SK-N-SH (cell line): Measurements from ENCODE around the gene SRRM4. TPM values are rescaled to one million over a fixed set of nuclear protein-coding genes. Genes with fewer than 3 reads are reported as not detected.

Experiments
- CTCF ChIA-PET: fragments of 300-600, 350-600 bp; formaldehyde crosslinking; extraction: SDS; loops from one replicate; lab custom pipeline; 2021; lab: Yijun Ruan, JAX
- POLR2A ChIA-PET: fragments of 350-600 bp; sonication (Branson Sonifier 250); formaldehyde crosslinking; extraction: SDS; loops from one replicate; lab custom pipeline; 2020; ENCODE audit warnings: antibody characterized with exemption, inconsistent platforms; lab: Yijun Ruan, JAX
- DNase-seq: peaks from one replicate; pipeline ENCODE4 v3.0.0; 2012
- H2AFZ ChIP-seq: fragments of 200-600 bp; sonication (generic); 2 replicates; pipeline ENCODE4 v1.8.1; 2016; ENCODE audit warnings: antibody characterized with exemption, mild to moderate bottlenecking, low read depth
- H3F3A ChIP-seq: fragments of 200-600 bp; sonication (generic); replicated peaks from 2 replicates; pipeline ENCODE3; 2016; ENCODE audit warnings: antibody characterized with exemption, mild to moderate bottlenecking; ENCODE audit not compliant: insufficient read depth
- H3K27ac ChIP-seq, 2 experiments: fragments of 200-500 bp in 1 of 2; fragments of 200-600 bp in 1 of 2; sonication (Bioruptor generic) in 1 of 2; sonication (generic), shearing (Covaris generic) in 1 of 2; 2 replicates each; pipeline versions ENCODE4 v1.5.1 to v1.6.1; 2014 to 2016; ENCODE audit warnings: low read depth in 2 of 2, inconsistent platforms in 1 of 2, low read length in 1 of 2, mild to moderate bottlenecking in 1 of 2, mixed read lengths in 1 of 2
- H3K27me3 ChIP-seq: fragments of 200-600 bp; sonication (generic), shearing (Covaris generic); 2 replicates; pipeline ENCODE4 v1.6.1; 2016; ENCODE audit warnings: mixed run types; ENCODE audit not compliant: insufficient read depth
- H3K36me3 ChIP-seq, 2 experiments: fragments of 200-500 bp in 1 of 2; fragments of 200-600 bp in 1 of 2; sonication (Bioruptor generic) in 1 of 2; sonication (generic) in 1 of 2; replicated peaks in 1 of 2; 2 replicates each; pipeline versions ENCODE3 to v1.5.1; 2014 to 2016; ENCODE audit warnings: low read length in 1 of 2, mild to moderate bottlenecking in 1 of 2; ENCODE audit not compliant: insufficient read depth in 2 of 2, control insufficient read depth in 1 of 2
- H3K4me1 ChIP-seq, 2 experiments: fragments of 200-500 bp in 1 of 2; fragments of 200-600 bp in 1 of 2; sonication (Bioruptor generic) in 1 of 2; sonication (generic), shearing (Covaris generic) in 1 of 2; 2 replicates each; pipeline versions ENCODE4 v1.5.1 to v1.6.1; 2014 to 2016; ENCODE audit warnings: low read depth in 1 of 2, low read length in 1 of 2, mixed run types in 1 of 2; ENCODE audit not compliant: insufficient read depth in 2 of 2, control insufficient read depth in 1 of 2
- H3K4me2 ChIP-seq: fragments of 200-600 bp; sonication (generic), shearing (Covaris generic); 2 replicates; pipeline ENCODE4 v1.6.1; 2017; ENCODE audit warnings: mixed run types
- H3K4me3 ChIP-seq, 2 experiments: fragments of 200-500 bp in 1 of 2; fragments of 200-600 bp in 1 of 2; sonication (Bioruptor generic) in 1 of 2; sonication (generic), shearing (Covaris generic) in 1 of 2; 2 replicates each; pipeline versions ENCODE4 v1.5.1 to v1.8.1; 2014 to 2016; ENCODE audit warnings: low read depth in 2 of 2, inconsistent platforms in 1 of 2, low read length in 1 of 2, mild to moderate bottlenecking in 1 of 2, mixed read lengths in 1 of 2, moderate library complexity in 1 of 2
- H3K79me2 ChIP-seq: fragments of 200-600 bp; sonication (generic); 2 replicates; pipeline ENCODE4 v1.8.1; 2017; ENCODE audit warnings: mild to moderate bottlenecking; ENCODE audit not compliant: insufficient read depth
- H3K9ac ChIP-seq: fragments of 200-600 bp; sonication (generic); 2 replicates; pipeline ENCODE4 v1.6.1; 2017; ENCODE audit warnings: mixed run types
- H3K9me2 ChIP-seq: fragments of 200-600 bp; sonication (generic); 2 replicates; pipeline ENCODE4 v1.6.1; 2017; ENCODE audit warnings: mixed run types
- H3K9me3 ChIP-seq: fragments of 200-600 bp; sonication (generic); 2 replicates; pipeline ENCODE4 v1.6.1; 2017; ENCODE audit warnings: mixed run types, mild to moderate bottlenecking, moderate library complexity
- H4K20me1 ChIP-seq: fragments of 200-600 bp; sonication (generic); 2 replicates; pipeline ENCODE4 v1.6.1; 2017; ENCODE audit warnings: mild to moderate bottlenecking, mixed run types; ENCODE audit not compliant: insufficient read depth
- EZH2phosphoT487 ChIP-seq: fragments of 200-600 bp; sonication (generic); IDR thresholded peaks from 2 replicates; pipeline ENCODE4 v1.6.1; 2017; ENCODE audit warnings: low read depth, mixed run types, mild to moderate bottlenecking, antibody characterized with exemption, moderate library complexity, borderline replicate concordance
- FOXJ3 ChIP-seq: sonication (generic); formaldehyde crosslinking; IDR thresholded peaks from 2 replicates; pipeline ENCODE4 v1.5.1; 2020; ENCODE audit warnings: mild to moderate bottlenecking, missing genetic modification reagents
- GABPA ChIP-seq: IDR thresholded peaks from 2 replicates; pipeline ENCODE4 v1.4.0; 2012; ENCODE audit warnings: low read depth, mild to moderate bottlenecking
- GATA2 ChIP-seq: sonication (generic); formaldehyde crosslinking; IDR thresholded peaks from 2 replicates; pipeline ENCODE4 v1.5.0; 2020; ENCODE audit warnings: mild to moderate bottlenecking, missing genetic modification reagents
- JUND ChIP-seq: IDR thresholded peaks from 2 replicates; pipeline ENCODE4 v1.4.0; 2012
- MXI1 ChIP-seq: IDR thresholded peaks from 2 replicates; pipeline ENCODE4 v1.6.1; 2012; ENCODE audit warnings: mild to moderate bottlenecking, low read depth, low read length, improper control_type of control experiment
- RCOR1 ChIP-seq: fragments of 150-350 bp; IDR thresholded peaks from 2 replicates; pipeline ENCODE4 v1.6.1; 2017; ENCODE audit warnings: antibody characterized with exemption, low read length
- REST ChIP-seq: IDR thresholded peaks from 2 replicates; pipeline ENCODE4 v1.6.1; 2012; ENCODE audit warnings: mild to moderate bottlenecking, low read depth, low read length, moderate library complexity
- RFX5 ChIP-seq: IDR thresholded peaks from 2 replicates; pipeline ENCODE4 v1.6.1; 2012; ENCODE audit warnings: mild to moderate bottlenecking, improper control_type of control experiment, low read length
- RXRA ChIP-seq: IDR thresholded peaks from 2 replicates; pipeline ENCODE4 v1.4.0; 2012; ENCODE audit warnings: low read depth, mild to moderate bottlenecking, borderline replicate concordance
- TCF12 ChIP-seq: IDR thresholded peaks from 2 replicates; pipeline ENCODE4 v1.4.0; 2012
- ZBTB33 ChIP-seq: IDR thresholded peaks from 2 replicates; pipeline ENCODE4 v1.4.0; 2012; ENCODE audit warnings: low read depth, borderline replicate concordance
- WGBS: methylation state at CpG from one replicate; pipeline ENCODE4 v1.1.6; 2017; ENCODE audit warnings: low lambda C conversion rate; 5-methylcytosine and 5-hydroxymethylcytosine counted together
- polyA plus RNA-seq, 3 experiments: library from polyadenylated mRNA; depleted of rRNA; stranded (reverse); fragments of >200 nt; gene quantifications; 2 replicates each; pipeline ENCODE4 v1.2.3, GENCODE V29; 2012

Gene SRRM4
- polyA plus RNA-seq, 1 of the 3 experiments (the other 2 are of a cell fraction): 0.03 TPM

GRCh38 chr12:119016715-119017114 is 35.4 kb downstream of the SRRM4 start:
- Histone ChIP-seq H3K4me3 (no peak overlapping the region), H3K4me1 (peaks cover 0 to under 1% of the 10 kb centered on the region in 2 experiments; a peak in 1 of 4 replicates), H3K36me3 (no peaks in the 10 kb centered on the region), H3K27me3 (no peaks in the 10 kb centered on the region), H3K9me2 (no peaks in the 10 kb centered on the region), H4K20me1 (no peaks in the 10 kb centered on the region), H3K4me2 (no peak overlapping the region), H3K27ac (no peak overlapping the region), H3F3A (no peaks in the 10 kb centered on the region), H3K9me3 (no peaks in the 10 kb centered on the region), H3K9ac (no peak overlapping the region), H3K79me2 (no peaks in the 10 kb centered on the region), H2AFZ (no peak overlapping the region)
- ChIA-PET CTCF (interaction anchor here (1.6 kb wide), 1 partner anchor 20 kb away, joined by 4 read pairs; no protein-coding TSS in a partner anchor), POLR2A (no interaction called here)
- WGBS: 45% methylated on average over 2 of the region's 2 CpGs
- no peak for DNase-seq
- no peak for TF ChIP-seq REST
- no peak for TF ChIP-seq GABPA
- TF ChIP-seq FOXJ3: no peak
- no peak for TF ChIP-seq ZBTB33
- no peak for TF ChIP-seq GATA2 (CRISPR knock-in tag)
- TF ChIP-seq RXRA: no peak
- TF ChIP-seq RCOR1: no peak
- TF ChIP-seq MXI1: no peak
- TF ChIP-seq EZH2phosphoT487: no peak

- 36% methylated on average over 3 of the region's 3 CpGs for WGBS
- Histone ChIP-seq H3K79me2 (no peaks in the 10 kb centered on the region), H3K36me3 (no peaks in the 10 kb centered on the region), H3K4me3 (no peak overlapping the region), H3K4me2 (no peak overlapping the region), H3K27ac (no peak overlapping the region), H3K27me3 (no peaks in the 10 kb centered on the region), H3F3A (no peaks in the 10 kb centered on the region), H3K9ac (no peak overlapping the region), H3K9me3 (no peaks in the 10 kb centered on the region), H2AFZ (no peak overlapping the region), H3K4me1 (peaks cover 0 to 4% of the 10 kb centered on the region in 2 experiments; a peak in 1 of 4 replicates), H4K20me1 (no peaks in the 10 kb centered on the region), H3K9me2 (no peaks in the 10 kb centered on the region)
- CTCF ChIA-PET: interaction anchor here (1.0 to 2.1 kb wide), 3 partner anchors 18 to 394 kb away, joined by 3 to 7 read pairs (median 5); no protein-coding TSS in a partner anchor
- no peak for DNase-seq
- TF ChIP-seq TCF12 (no peak), RFX5 (no peak), EZH2phosphoT487 (no peak), JUND (no peak)
- POLR2A ChIA-PET: no interaction called here
Observed at GRCh38 chr12:119019166-119019565, 37.8 kb downstream of the SRRM4 start.
